Peyer's patch (tissue), 4 donors: ENCODE data around the gene ETFA. TPM values are rescaled to one million over a fixed set of nuclear protein-coding genes. Genes with fewer than 3 reads are reported as not detected.
A peak's percentile ranks its signal among the peaks of the same experiment; 100 is the strongest.

Experiments
- DNase-seq, 3 donors: peaks; one replicate each; pipeline ENCODE4 v3.0.0-alpha.2; 2017 to 2019
- H3K27ac ChIP-seq, 4 donors: fragments of 200-600 bp; sonication (generic); one replicate each; pipeline ENCODE4 v1.5.1; 2016 to 2019
- H3K27me3 ChIP-seq, 2 donors: fragments of 200-600 bp; sonication (generic); one replicate each; pipeline ENCODE4 v1.5.1; 2019
- H3K36me3 ChIP-seq, 3 donors: fragments of 200-600 bp; sonication (generic); one replicate each; pipeline ENCODE4 v1.5.1; 2016 to 2019
- H3K4me1 ChIP-seq, 4 donors: fragments of 200-600 bp; sonication (generic); one replicate each; pipeline ENCODE4 v1.5.1; 2016 to 2019
- H3K4me3 ChIP-seq, 4 donors: fragments of 200-600 bp; sonication (generic); 1 replicate in 3 of 4; 2 replicates in 1 of 4; pipeline ENCODE4 v1.5.1; 2016 to 2019; ENCODE audit warnings: mild to moderate bottlenecking in 1 of 4
- H3K9me3 ChIP-seq, 4 donors: fragments of 200-600 bp; sonication (generic); one replicate each; pipeline ENCODE4 v1.5.1; 2016 to 2019; ENCODE audit warnings: mild to moderate bottlenecking in 1 of 4
- POLR2A ChIP-seq, 2 donors: fragments of 450-650 bp; IDR thresholded peaks; one replicate each; pipeline ENCODE4 v1.5.1; 2017; ENCODE audit warnings: antibody characterized with exemption in 2 of 2, mild to moderate bottlenecking in 2 of 2, moderate library complexity in 2 of 2
- total RNA-seq, 4 donors: library from RNA; depleted of rRNA; stranded (reverse); fragments of >200 nt; gene quantifications; one replicate each; pipeline ENCODE4 v1.1.0, GENCODE V29; 2016
- TF ChIP-seq, protein P1 (sequence below), 6 experiments: fragments of 450-650 bp in 4 of 6; fragments of 200-600 bp in 2 of 6; sonication (generic) in 1 of 6; IDR thresholded peaks; one replicate each; pipeline ENCODE4 v1.5.1; 2017 to 2019; ENCODE audit warnings: antibody characterized with exemption in 6 of 6, mild to moderate bottlenecking in 3 of 6, moderate library complexity in 1 of 6

Gene ETFA
- total RNA-seq, 4 donors from 2014 or later: 110 to 175 (median 163) TPM

DNA sequence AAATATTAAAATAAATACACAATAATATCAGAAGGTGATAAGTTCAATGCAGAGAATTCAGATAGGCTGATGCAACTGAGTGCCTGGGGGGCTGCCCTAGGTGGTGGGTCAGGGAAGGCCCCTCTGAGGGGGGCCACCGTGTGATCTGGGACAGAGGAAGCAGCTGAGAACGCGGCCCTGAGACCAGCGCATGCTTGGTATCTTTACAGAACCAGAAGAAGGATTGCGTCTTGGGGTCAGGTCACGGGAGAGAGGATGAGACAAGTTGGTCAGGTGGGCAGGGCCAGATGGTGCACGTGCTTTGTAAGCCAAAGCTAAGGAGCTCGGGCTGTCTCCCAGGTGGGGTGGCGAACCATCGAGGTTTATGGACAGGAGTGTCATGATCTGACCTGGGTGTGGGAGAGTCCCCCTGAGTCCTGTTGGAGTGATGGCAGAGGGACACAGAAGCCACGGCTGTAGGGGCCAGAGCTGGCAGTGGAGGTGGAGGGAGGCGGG lies 121.2 kb downstream of the ETFA start:
- Histone ChIP-seq H3K4me3 (no peak overlapping the region), H3K4me1 (peaks cover 0 to 17% (median 4%) of the 10 kb centered on the region in 4 donors), H3K27ac (no peak overlapping the region), H3K27me3 (peaks cover 0 to 7% of the 10 kb centered on the region in 2 donors), H3K36me3 (no peaks in the 10 kb centered on the region), H3K9me3 (no peaks in the 10 kb centered on the region)
- DNase-seq: no peak
- TF ChIP-seq, protein P1, sequence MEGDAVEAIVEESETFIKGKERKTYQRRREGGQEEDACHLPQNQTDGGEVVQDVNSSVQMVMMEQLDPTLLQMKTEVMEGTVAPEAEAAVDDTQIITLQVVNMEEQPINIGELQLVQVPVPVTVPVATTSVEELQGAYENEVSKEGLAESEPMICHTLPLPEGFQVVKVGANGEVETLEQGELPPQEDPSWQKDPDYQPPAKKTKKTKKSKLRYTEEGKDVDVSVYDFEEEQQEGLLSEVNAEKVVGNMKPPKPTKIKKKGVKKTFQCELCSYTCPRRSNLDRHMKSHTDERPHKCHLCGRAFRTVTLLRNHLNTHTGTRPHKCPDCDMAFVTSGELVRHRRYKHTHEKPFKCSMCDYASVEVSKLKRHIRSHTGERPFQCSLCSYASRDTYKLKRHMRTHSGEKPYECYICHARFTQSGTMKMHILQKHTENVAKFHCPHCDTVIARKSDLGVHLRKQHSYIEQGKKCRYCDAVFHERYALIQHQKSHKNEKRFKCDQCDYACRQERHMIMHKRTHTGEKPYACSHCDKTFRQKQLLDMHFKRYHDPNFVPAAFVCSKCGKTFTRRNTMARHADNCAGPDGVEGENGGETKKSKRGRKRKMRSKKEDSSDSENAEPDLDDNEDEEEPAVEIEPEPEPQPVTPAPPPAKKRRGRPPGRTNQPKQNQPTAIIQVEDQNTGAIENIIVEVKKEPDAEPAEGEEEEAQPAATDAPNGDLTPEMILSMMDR (IDR thresholded peaks at IDR 0.05): no peak
- TF ChIP-seq POLR2A (IDR thresholded peaks at IDR 0.05): no peak

DNA sequence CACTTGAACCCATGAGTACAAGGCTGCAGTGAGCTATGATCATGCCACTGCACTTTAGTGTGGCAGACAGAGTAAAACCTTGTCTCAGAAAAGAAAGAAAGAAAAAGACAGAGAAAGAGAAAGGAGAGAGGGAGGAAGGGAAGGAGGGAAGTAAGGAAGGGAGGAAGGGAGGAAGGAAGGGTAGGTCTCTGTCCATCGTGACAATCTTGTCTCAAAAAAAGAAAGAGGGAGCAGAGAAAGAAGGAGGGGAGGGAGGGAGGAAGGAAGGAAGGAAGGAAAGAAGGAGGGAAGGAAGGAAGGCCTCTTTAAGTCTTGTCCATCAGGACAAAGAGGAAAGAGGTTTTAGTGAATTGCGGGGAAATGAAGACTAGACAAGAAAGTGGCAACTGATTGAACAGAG lies 122.2 kb downstream of the ETFA start:
- no peak overlapping the region for H3K27ac ChIP-seq
- no peaks in the 10 kb centered on the region for H3K36me3 ChIP-seq
- no peak for DNase-seq
- no peaks in the 10 kb centered on the region for H3K9me3 ChIP-seq
- H3K4me3 ChIP-seq: no peak overlapping the region
- peaks cover 0 to 7% of the 10 kb centered on the region in 2 donors for H3K27me3 ChIP-seq
- no peak for TF ChIP-seq POLR2A (IDR thresholded peaks at IDR 0.05)
- TF ChIP-seq, protein P1 (IDR thresholded peaks at IDR 0.05): no peak
- peaks cover 0 to 17% (median 4%) of the 10 kb centered on the region in 4 donors for H3K4me1 ChIP-seq

DNA sequence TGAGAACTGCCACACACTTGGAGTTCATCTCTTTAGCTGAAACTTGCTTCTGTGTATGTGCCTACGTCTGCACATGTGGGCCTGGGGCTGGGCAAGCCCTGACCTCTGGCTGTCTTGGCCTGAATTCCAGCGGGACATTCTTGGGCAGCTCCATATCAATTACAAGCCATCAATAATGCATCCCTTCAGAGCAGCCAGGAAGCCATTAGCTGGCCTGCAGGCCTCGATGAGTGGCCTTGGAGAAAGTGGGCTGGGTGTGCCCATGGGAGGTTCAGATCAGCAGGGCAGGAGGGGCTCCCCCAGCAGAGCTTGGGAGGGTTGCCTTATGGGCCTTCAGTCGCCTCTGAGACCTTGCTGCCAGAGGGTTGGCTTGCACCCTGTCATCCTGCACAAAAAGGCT lies 124.1 kb downstream of the ETFA start:
- no peak for TF ChIP-seq POLR2A (IDR thresholded peaks at IDR 0.05)
- TF ChIP-seq, protein P1 (IDR thresholded peaks at IDR 0.05): no peak
- H3K4me1 ChIP-seq: peaks cover 0 to 17% (median 4%) of the 10 kb centered on the region in 4 donors
- H3K4me3 ChIP-seq: no peak overlapping the region
- DNase-seq: no peak
- H3K27me3 ChIP-seq: peaks cover 0 to 7% of the 10 kb centered on the region in 2 donors
- H3K27ac ChIP-seq: no peak overlapping the region
- H3K9me3 ChIP-seq: no peaks in the 10 kb centered on the region
- H3K36me3 ChIP-seq: no peaks in the 10 kb centered on the region

DNA sequence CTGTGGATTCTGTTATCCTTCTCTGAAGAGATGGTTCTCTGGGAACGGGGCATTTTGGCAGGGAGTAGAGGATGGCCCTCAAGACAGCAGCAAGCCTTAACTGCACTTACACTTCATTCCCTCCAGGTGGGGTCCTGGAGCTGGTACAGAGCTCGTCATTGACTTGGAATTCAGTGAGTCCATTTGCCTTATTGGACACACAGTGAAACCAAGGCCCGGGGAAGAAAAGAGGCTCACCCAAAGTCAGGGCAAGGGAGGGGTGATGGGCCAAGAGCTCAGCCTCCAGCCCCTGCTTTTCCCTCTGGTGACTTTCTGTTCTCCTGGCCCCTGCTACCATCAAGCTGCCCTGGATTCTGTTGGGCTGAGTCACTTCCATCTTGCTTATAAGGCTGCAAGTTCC lies 125.6 kb downstream of the ETFA start:
- Histone ChIP-seq H3K9me3 (no peaks in the 10 kb centered on the region), H3K27ac (no peak overlapping the region), H3K36me3 (no peaks in the 10 kb centered on the region), H3K27me3 (no peaks in the 10 kb centered on the region), H3K4me3 (no peak overlapping the region), H3K4me1 (peaks cover 0 to 5% (median 0%) of the 10 kb centered on the region in 4 donors)
- no peak for DNase-seq
- TF ChIP-seq, protein P1 (IDR thresholded peaks at IDR 0.05): peak in 4 of 6 experiments; percentile 25 to 50 (median 43)
- no peak for TF ChIP-seq POLR2A (IDR thresholded peaks at IDR 0.05)

DNA sequence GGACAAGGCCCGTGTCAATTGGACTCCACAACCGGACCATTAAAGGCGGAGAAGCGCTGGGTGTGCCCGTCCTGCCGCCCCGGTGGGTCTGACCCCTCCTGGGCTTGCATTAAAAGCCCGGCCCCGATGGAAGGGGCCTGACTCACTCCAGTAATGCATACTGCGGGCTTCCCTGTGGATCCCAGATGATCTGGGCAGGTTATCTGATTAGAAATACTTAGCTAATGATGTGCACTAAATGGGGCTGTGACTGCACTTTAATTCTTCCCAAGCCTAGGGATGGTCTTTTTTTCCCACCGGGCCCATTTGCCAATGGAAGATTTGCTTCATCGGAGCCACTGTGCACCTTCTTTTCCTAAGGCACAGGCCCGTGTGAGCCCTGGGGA lies 126.6 kb downstream of the ETFA start:
- no peak for TF ChIP-seq POLR2A (IDR thresholded peaks at IDR 0.05)
- TF ChIP-seq, protein P1 (IDR thresholded peaks at IDR 0.05): no peak
- no peak for DNase-seq
- Histone ChIP-seq H3K36me3 (no peaks in the 10 kb centered on the region), H3K27ac (no peak overlapping the region), H3K4me3 (no peak overlapping the region), H3K9me3 (no peaks in the 10 kb centered on the region), H3K4me1 (no peaks in the 10 kb centered on the region), H3K27me3 (no peaks in the 10 kb centered on the region)
